ENCODE results near the gene IL24.

IL24 gene

GRCh38 chr1:206882555-206882954 is 14.7 kb upstream of the IL24 start:
- DNase-seq = no peak

- DNase-seq = no peak
Measured at GRCh38 chr1:206883160-206883559, 14.1 kb upstream of the IL24 start.

GRCh38 chr1:206883876-206884275 is 13.4 kb upstream of the IL24 start:
- DNase-seq = no peak

GRCh38 chr1:206885341-206886060 is 11.7 kb upstream of the IL24 start:
- DNase-seq = no peak

- DNase-seq = no peak
Measured at GRCh38 chr1:206886831-206887230, 10.4 kb upstream of the IL24 start.

GRCh38 chr1:206887701-206888100 is 9.5 kb upstream of the IL24 start:
- DNase-seq = no peak

- no peak for DNase-seq
Measured at GRCh38 chr1:206890125-206891060, 6.8 kb upstream of the IL24 start.

- DNase-seq = no peak
Measured at GRCh38 chr1:206891412-206891811, 5.8 kb upstream of the IL24 start.

- no peak for DNase-seq
Measured at GRCh38 chr1:206892351-206892984, 4.8 kb upstream of the IL24 start.

GRCh38 chr1:206893380-206893779 is 3.9 kb upstream of the IL24 start:
- no peak for DNase-seq

- DNase-seq = no peak
Measured at GRCh38 chr1:206895325-206895724, 1.9 kb upstream of the IL24 start.

GRCh38 chr1:206895837-206896242 is 1.4 kb upstream of the IL24 start:
- DNase-seq = no peak

- DNase-seq = no peak
Measured at GRCh38 chr1:206896261-206896660, 982 bp upstream of the IL24 start.

GRCh38 chr1:206898089-206898914 is 1.1 kb downstream of the IL24 start:
- no peak for DNase-seq

- no peak for DNase-seq
Measured at GRCh38 chr1:206898915-206899431, 1.7 kb downstream of the IL24 start.

GRCh38 chr1:206899717-206900116 is 2.5 kb downstream of the IL24 start:
- no peak for DNase-seq

GRCh38 chr1:206900149-206900548 is 2.9 kb downstream of the IL24 start:
- no peak for DNase-seq

- DNase-seq = no peak
Measured at GRCh38 chr1:206901944-206902343, 4.7 kb downstream of the IL24 start.

GRCh38 chr1:206902702-206903101 is 5.5 kb downstream of the IL24 start:
- no peak for DNase-seq

GRCh38 chr1:206903687-206904086 is 6.4 kb downstream of the IL24 start:
- no peak for DNase-seq

- no peak for DNase-seq
Measured at GRCh38 chr1:206904423-206905142, 7.3 kb downstream of the IL24 start.
